Astrocyte of the cerebellum (primary cell): ENCODE results near the gene FBXW8.

ENCODE experiments used
- DNase-seq: peaks from one replicate; pipeline ENCODE4 v3.0.0-alpha.2; 2011; ENCODE audit warnings: low read depth
- H3K4me3 ChIP-seq: 2 replicates; pipeline ENCODE4 v1.5.1; 2011; ENCODE audit warnings: mild to moderate bottlenecking, low read depth, low read length, moderate library complexity
- in situ Hi-C: cut with HindIII; loops from 2 replicates; pipeline ENCODE4 v1.10.0; 2017; ENCODE audit warnings: low sequenced_read_pairs
- TF ChIP-seq, protein P1 (sequence below): IDR thresholded peaks from 2 replicates; pipeline ENCODE4 v1.5.1; 2012; ENCODE audit warnings: low read length, low read depth, moderate library complexity, mild to moderate bottlenecking; ENCODE audit errors: missing control alignments

The FBXW8 gene

GRCh38 chr12:116885491-116885890 is 25.3 kb upstream of the FBXW8 start:
- TF ChIP-seq, protein P1, sequence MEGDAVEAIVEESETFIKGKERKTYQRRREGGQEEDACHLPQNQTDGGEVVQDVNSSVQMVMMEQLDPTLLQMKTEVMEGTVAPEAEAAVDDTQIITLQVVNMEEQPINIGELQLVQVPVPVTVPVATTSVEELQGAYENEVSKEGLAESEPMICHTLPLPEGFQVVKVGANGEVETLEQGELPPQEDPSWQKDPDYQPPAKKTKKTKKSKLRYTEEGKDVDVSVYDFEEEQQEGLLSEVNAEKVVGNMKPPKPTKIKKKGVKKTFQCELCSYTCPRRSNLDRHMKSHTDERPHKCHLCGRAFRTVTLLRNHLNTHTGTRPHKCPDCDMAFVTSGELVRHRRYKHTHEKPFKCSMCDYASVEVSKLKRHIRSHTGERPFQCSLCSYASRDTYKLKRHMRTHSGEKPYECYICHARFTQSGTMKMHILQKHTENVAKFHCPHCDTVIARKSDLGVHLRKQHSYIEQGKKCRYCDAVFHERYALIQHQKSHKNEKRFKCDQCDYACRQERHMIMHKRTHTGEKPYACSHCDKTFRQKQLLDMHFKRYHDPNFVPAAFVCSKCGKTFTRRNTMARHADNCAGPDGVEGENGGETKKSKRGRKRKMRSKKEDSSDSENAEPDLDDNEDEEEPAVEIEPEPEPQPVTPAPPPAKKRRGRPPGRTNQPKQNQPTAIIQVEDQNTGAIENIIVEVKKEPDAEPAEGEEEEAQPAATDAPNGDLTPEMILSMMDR = no peak
- no peak overlapping the region for H3K4me3 ChIP-seq
- in situ Hi-C loops = no loop called here
- no peak for DNase-seq

GRCh38 chr12:116887244-116887643 is 23.5 kb upstream of the FBXW8 start:
- in situ Hi-C loops = no loop called here
- no peak overlapping the region for H3K4me3 ChIP-seq
- DNase-seq = no peak
- TF ChIP-seq, protein P1 = no peak

DNA sequence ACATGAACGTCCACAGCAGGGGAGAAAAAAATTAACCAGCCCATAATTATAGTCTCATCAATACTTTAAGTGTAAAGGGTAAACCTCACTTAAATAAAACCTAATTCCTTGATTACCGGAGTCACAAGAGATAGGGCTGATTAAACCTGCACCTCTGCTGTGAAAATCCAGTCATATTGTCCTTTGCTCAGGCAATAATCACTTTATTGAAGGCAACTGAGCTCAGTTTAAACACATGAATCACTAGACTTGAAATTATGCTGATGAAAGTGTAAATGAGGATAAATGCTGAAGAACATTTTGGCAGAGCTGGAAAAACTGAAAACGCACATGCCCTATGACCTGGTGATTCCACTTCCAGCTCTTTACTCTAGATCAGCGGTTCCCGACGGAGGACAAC is 22.9 kb upstream of the FBXW8 start:
- no peak overlapping the region for H3K4me3 ChIP-seq
- no peak for DNase-seq
- in situ Hi-C loops = no loop called here
- TF ChIP-seq, protein P1 = no peak

- in situ Hi-C loops = no loop called here
- H3K4me3 ChIP-seq = no peak overlapping the region
- TF ChIP-seq, protein P1 = no peak
- no peak for DNase-seq
Measured at GRCh38 chr12:116890330-116890729, 20.4 kb upstream of the FBXW8 start.

- DNase-seq = no peak
- no peak overlapping the region for H3K4me3 ChIP-seq
- TF ChIP-seq, protein P1 = no peak
- in situ Hi-C loops = no loop called here
Measured at GRCh38 chr12:116891019-116891418, 19.7 kb upstream of the FBXW8 start.

- in situ Hi-C loops = no loop called here
- TF ChIP-seq, protein P1 = no peak
- no peak for DNase-seq
- H3K4me3 ChIP-seq = no peak overlapping the region
Measured at GRCh38 chr12:116892349-116893140, 18.2 kb upstream of the FBXW8 start.
